Measurements from ENCODE around the gene CDC42EP2.

GRCh38 chr11:65305501-65306268 lies 9.0 kb upstream of the CDC42EP2 start:
- TF ChIP-seq, protein P1, sequence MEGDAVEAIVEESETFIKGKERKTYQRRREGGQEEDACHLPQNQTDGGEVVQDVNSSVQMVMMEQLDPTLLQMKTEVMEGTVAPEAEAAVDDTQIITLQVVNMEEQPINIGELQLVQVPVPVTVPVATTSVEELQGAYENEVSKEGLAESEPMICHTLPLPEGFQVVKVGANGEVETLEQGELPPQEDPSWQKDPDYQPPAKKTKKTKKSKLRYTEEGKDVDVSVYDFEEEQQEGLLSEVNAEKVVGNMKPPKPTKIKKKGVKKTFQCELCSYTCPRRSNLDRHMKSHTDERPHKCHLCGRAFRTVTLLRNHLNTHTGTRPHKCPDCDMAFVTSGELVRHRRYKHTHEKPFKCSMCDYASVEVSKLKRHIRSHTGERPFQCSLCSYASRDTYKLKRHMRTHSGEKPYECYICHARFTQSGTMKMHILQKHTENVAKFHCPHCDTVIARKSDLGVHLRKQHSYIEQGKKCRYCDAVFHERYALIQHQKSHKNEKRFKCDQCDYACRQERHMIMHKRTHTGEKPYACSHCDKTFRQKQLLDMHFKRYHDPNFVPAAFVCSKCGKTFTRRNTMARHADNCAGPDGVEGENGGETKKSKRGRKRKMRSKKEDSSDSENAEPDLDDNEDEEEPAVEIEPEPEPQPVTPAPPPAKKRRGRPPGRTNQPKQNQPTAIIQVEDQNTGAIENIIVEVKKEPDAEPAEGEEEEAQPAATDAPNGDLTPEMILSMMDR (IDR thresholded peaks at IDR 0.05; ENCODE audit: low read depth, low read length, poor library complexity, severe bottlenecking), result no peak
- no peak for TF ChIP-seq EZH2phosphoT487 (IDR thresholded peaks at IDR 0.05; ENCODE audit: borderline replicate concordance, low read length)

Measured in DOHH2 (cell line).